ENCODE data around the gene KCNK2.

The KCNK2 gene

GRCh38 chr1:215059947-215060346 is 22.6 kb upstream of the KCNK2 start:
- H3K36me3 Mint-ChIP-seq (ENCODE audit: low read depth) = no peaks in the 10 kb centered on the region
- peaks cover 5% of the 10 kb centered on the region for H3K4me1 Mint-ChIP-seq
- H3K9me3 Mint-ChIP-seq = no peaks in the 10 kb centered on the region
- H3K4me3 Mint-ChIP-seq = no peak overlapping the region
- TF ChIP-seq CTCF (IDR thresholded peaks at IDR 0.05; ENCODE audit: unreplicated experiment in 3 of 3) = no peak
- peaks cover 4% of the 10 kb centered on the region for H3K27me3 Mint-ChIP-seq (ENCODE audit: low read depth)
- H3K27ac Mint-ChIP-seq = no peak overlapping the region

- Mint-ChIP-seq H3K9me3 (no peaks in the 10 kb centered on the region), H3K27me3 (ENCODE audit: low read depth) (no peaks in the 10 kb centered on the region), H3K36me3 (ENCODE audit: low read depth) (no peaks in the 10 kb centered on the region), H3K27ac (no peak overlapping the region), H3K4me3 (no peak overlapping the region), H3K4me1 (peaks cover 5% of the 10 kb centered on the region)
- no peak for TF ChIP-seq CTCF (IDR thresholded peaks at IDR 0.05; ENCODE audit: unreplicated experiment in 3 of 3)
These were observed 18.2 kb upstream of the KCNK2 start for GRCh38 chr1:215064327-215064726.

- TF ChIP-seq CTCF (IDR thresholded peaks at IDR 0.05; ENCODE audit: unreplicated experiment in 3 of 3) = no peak
- Mint-ChIP-seq H3K9me3 (no peaks in the 10 kb centered on the region), H3K4me3 (no peak overlapping the region), H3K36me3 (ENCODE audit: low read depth) (no peaks in the 10 kb centered on the region), H3K4me1 (no peaks in the 10 kb centered on the region), H3K27me3 (ENCODE audit: low read depth) (no peaks in the 10 kb centered on the region), H3K27ac (no peak overlapping the region)
These were observed 11.5 kb upstream of the KCNK2 start for GRCh38 chr1:215071078-215071477.

- Mint-ChIP-seq H3K27ac (no peak overlapping the region), H3K4me3 (no peak overlapping the region), H3K4me1 (peaks cover 1% of the 10 kb centered on the region), H3K9me3 (no peaks in the 10 kb centered on the region), H3K27me3 (ENCODE audit: low read depth) (peaks cover 32% of the 10 kb centered on the region), H3K36me3 (ENCODE audit: low read depth) (no peaks in the 10 kb centered on the region)
- TF ChIP-seq CTCF (IDR thresholded peaks at IDR 0.05; ENCODE audit: unreplicated experiment in 3 of 3) = no peak
These were observed 6.2 kb upstream of the KCNK2 start for GRCh38 chr1:215076322-215076721.

- no peak for TF ChIP-seq CTCF (IDR thresholded peaks at IDR 0.05; ENCODE audit: unreplicated experiment in 3 of 3)
- Mint-ChIP-seq H3K9me3 (no peaks in the 10 kb centered on the region), H3K36me3 (ENCODE audit: low read depth) (no peaks in the 10 kb centered on the region), H3K27ac (no peak overlapping the region), H3K4me1 (peaks cover 10% of the 10 kb centered on the region), H3K27me3 (ENCODE audit: low read depth) (peaks cover 58% of the 10 kb centered on the region), H3K4me3 (no peak overlapping the region)
These were observed 3.1 kb upstream of the KCNK2 start for GRCh38 chr1:215079456-215079855.

GRCh38 chr1:215081661-215082531 is 641 bp upstream of the KCNK2 start:
- Mint-ChIP-seq H3K4me1 (peaks cover 10% of the 10 kb centered on the region), H3K4me3 (peak overlapping the region; percentile 71 to 91 (median 86)), H3K27me3 (ENCODE audit: low read depth) (peaks cover 79% of the 10 kb centered on the region)

More at GRCh38 chr1:215081661-215082531, 641 bp upstream of the KCNK2 start:
- H3K36me3 Mint-ChIP-seq (ENCODE audit: low read depth) = no peaks in the 10 kb centered on the region
- H3K27ac Mint-ChIP-seq = no peak overlapping the region
- H3K9me3 Mint-ChIP-seq = no peaks in the 10 kb centered on the region
- no peak for TF ChIP-seq CTCF (IDR thresholded peaks at IDR 0.05; ENCODE audit: unreplicated experiment in 3 of 3)

Data from nephron (organoid).